GM10266 (cell line): ENCODE results near the gene RAB40AL.
"Not testable (repeated sequence)": the region's sequence is repeated elsewhere in the genome, so short reads cannot be mapped to it uniquely, and the experiment has no call there.

Experiments
- DNase-seq: peaks from one replicate; pipeline ENCODE4 v3.0.0; 2012; ENCODE audit errors: extremely low spot score
- CTCF ChIP-seq: IDR thresholded peaks from 2 replicates; pipeline ENCODE4 v1.5.1; 2012; ENCODE audit warnings: mild to moderate bottlenecking, low read depth; ENCODE audit not compliant: control insufficient read depth, insufficient read depth; ENCODE audit errors: missing control alignments

The RAB40AL gene

GRCh38 chrX:102936972-102937371, at the start of gene RAB40AL:
TSS of gene RAB40AL (plus strand) at chrX:102937272. CDS start at chrX:102937319, 47 bp downstream.
- DNase-seq = not testable (repeated sequence)

DNA sequence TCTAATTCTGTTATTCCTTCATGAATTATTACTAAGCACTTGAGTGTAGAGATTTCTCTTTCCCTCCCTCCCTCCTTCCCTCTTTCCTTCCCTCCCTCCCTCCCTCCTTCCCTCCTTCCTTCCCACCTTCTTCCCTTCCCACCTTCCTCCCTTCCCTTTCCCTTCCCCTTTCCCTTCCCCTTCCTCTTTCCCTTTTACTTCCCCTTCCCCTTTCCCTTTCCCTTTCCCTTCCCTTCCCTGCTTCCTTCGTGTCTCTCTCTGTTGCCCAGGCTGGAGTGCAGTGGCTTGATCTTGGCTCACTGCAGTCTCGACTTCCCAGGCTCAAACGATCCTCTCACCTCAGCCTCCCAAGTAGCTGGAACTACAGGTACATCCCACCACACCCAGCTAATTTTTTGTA, 49.4 kb upstream of the RAB40AL start:
- no peak for DNase-seq

DNA sequence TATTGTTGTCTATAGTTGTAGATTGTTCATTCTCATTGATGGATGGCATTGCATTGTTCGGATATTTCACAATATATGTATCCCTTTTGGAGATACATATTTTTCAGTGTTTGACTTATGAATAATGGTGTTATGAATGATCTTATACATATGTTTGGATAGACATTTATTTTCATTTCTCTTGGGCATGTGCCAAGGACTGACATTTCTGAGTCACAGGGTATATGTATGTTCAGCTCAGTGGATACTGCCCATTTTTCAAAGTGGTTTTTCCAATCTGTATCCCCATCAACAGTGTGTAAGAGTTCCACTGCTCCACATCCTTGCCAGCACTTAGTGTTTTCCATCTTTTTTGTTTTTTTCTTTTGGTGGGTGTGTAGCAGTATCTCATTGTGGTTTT, 45.0 kb upstream of the RAB40AL start:
- no peak for DNase-seq
- TF ChIP-seq CTCF = no peak

More for the DNA sequence above, 49.4 kb upstream of the RAB40AL start:
- TF ChIP-seq CTCF = no peak

GRCh38 chrX:102899940-102900916, 36.8 kb upstream of the RAB40AL start:
- TF ChIP-seq CTCF = peak; percentile 68
- peak; percentile 7 for DNase-seq

DNA sequence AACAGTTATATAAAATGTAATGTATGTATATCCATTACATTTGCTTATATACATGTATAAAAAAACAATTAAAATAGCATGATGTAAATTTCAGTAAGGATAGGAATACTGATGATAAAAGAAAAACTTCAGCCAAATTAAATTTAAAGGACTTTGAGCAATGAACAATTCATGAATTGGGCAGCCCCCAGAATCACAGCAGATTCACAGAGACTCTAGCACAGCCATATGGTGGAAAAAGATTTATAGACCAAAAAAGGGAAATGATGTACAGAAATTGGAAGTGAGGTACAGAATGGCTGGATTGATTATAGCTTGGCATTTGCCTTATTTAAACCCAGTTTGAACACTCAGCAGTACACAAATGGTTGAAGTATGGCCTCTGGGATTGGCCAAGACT, 34.7 kb upstream of the RAB40AL start:
- DNase-seq = no peak
- no peak for TF ChIP-seq CTCF

- TF ChIP-seq CTCF = no peak
- no peak for DNase-seq
These were observed 5.9 kb upstream of the RAB40AL start for GRCh38 chrX:102930990-102931756.

DNA sequence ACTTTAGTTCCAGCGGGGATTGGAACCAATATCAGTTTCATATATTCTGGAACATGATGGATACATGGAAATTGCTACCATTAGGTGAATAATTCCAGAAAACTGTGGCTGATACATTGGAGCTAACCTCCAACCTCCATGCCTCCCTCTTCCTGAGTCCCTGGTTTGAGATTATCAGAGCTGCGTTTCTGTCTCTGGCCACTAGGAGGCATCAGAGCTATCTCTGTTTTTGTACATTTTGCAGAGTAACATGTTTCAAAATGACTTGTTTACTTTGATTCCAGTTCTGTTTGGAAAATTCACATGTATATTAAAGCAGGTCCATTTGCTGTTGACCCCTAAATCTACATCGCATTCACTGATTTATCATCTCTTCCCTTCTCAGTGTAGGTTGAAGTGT, 2.4 kb upstream of the RAB40AL start:
- peak; percentile 34 for DNase-seq
- TF ChIP-seq CTCF = peak; percentile 67
